Umbilical cord (tissue), 2 donors: ENCODE results near the gene C6orf52. TPM values are rescaled to one million over a fixed set of nuclear protein-coding genes. Genes with fewer than 3 reads are reported as not detected.

Source experiments
- DNase-seq: peaks from one replicate; pipeline ENCODE4 v3.0.0-alpha.2; 2015; ENCODE audit warnings: low spot score
- total RNA-seq: library from RNA; depleted of rRNA; stranded (reverse); fragments of >200 nt; gene quantifications from one replicate; pipeline ENCODE4 v1.2.3, GENCODE V29; 2014; ENCODE audit warnings: low replicate concordance; ENCODE audit not compliant: insufficient read depth

Gene C6orf52
- total RNA-seq, 1 donor from 2014 or later, result not detected

DNA sequence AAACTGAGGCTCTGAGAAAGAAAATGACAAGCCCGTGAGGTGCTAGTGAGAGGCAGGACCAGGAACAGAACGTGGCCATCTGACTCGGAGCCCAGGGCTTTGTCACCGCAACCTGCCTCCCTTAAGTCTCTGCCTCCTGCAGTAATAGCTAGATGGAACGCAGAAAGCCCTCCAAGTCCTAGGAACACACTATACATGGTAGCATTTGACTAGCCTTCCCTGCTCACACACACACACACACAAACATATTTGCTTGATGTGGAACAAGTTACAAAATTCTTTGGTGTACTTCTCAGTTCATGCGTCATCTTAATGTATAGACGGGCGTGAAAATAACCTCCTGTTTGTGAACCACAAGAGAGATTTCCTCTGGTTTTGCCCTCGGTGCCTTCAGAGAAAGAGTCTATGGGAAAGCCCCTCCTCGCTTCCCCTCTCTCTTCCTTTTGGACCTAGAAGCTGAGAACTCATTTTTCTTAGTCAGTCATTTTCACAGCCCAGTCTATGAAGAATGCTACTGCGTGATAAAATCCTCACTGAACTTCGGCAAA lies 38.8 kb downstream of the C6orf52 start:
- DNase-seq, result no peak

DNA sequence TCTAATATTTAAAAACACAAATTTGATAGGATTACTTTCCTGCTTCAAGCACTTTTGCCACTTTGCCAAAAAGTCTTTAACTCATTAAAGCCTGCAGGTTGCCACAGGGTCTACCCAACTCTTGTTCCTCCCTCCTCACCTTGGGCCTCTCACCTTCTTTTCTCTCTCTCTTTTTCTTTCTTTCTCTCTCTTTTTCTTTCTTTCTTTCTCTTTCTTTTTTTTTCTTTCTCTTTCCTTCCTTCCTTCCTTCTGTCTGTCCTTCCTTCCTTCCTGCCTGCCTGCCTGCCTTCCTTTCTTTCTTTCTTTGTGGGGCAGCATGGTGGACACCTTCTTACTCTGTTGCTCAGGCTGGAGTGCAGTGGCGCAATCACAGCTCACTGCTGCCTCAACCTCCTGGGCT lies 50.2 kb downstream of the C6orf52 start:
- DNase-seq, result no peak

- DNase-seq, result peak; percentile 3
Measured at GRCh38 chr6:10643201-10643651, 51.2 kb downstream of the C6orf52 start.

DNA sequence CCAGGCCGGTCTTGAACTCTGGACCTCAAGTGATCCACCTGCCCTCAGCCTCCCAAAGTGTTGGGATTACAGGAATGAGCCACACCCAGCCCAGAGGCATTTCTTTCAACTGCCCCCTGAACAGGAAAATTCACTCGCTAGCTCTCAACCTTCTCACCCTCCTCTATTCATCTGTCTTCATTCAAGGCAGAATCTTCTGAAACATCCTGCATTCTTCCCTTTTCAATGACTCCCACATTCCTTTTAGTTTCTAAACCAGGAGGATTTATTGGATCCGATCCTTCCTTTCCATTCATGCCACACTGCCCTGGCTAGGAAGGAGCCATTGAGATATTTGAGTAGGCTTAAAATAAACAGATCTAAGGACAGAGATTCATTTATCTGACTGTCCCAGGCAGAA lies 52.9 kb downstream of the C6orf52 start:
- DNase-seq, result no peak

DNA sequence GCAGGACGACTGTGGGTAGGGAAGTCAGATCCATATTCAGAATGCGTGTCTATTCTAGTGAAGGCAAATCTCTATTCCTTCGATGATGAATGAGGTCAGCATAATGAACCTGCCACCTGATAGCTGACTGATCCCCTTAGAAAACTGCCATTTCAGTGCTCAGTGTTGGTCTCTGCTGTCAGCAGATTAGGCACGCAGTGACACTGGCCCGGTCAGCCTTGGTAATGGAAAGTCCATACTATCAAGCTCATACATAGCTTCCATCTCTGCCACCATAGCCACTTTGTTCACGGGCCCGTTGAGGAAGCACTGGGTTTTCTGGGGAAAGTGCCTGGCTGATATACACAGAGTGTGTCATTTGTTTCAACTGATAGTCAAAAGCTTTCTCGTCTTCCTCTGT lies 54.0 kb downstream of the C6orf52 start:
- DNase-seq, result no peak

DNA sequence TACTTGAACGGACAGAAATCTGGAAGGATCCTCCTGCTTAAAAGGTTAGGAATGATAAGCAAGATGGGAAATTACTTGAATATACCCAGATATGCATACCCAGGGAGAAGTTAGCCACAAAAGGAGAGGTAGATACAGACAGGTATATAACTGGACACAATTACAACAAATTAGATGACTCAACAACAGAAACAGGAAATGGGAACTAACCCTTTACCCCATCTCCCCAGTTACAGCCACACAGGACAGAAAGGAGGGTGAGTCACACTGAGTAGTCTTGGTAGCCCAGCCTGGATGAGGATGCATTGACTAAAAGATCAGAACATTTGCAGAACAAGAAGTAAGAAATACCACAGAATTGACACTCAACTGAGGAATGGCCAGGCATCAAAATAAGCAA lies 61.2 kb downstream of the C6orf52 start:
- no peak for DNase-seq

DNA sequence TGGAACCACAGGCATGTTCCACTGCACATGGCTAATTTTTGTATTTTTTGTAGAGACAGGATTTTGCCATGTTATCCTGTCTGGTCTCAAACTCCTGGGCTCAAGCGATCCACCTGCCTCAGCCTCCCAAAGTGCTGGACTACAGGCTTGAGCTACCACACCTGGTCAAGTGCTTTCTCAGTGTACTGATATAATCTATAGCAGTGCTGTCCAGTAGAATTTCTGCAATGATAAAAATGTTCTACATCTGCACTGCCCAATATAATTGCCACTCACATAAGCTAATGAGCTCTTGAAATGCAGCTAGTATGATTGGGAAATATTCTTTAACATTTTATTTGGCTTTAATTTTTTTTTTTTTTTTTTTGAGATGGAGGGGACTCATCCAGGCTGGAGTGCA lies 64.2 kb downstream of the C6orf52 start:
- DNase-seq, result no peak

- no peak for DNase-seq
Measured at GRCh38 chr6:10627800-10628199, 66.6 kb downstream of the C6orf52 start.

- peak; percentile 36 for DNase-seq
Measured at GRCh38 chr6:10626154-10626741, 68.2 kb downstream of the C6orf52 start.

- no peak for DNase-seq
Measured at GRCh38 chr6:10624836-10625235, 69.6 kb downstream of the C6orf52 start.

DNA sequence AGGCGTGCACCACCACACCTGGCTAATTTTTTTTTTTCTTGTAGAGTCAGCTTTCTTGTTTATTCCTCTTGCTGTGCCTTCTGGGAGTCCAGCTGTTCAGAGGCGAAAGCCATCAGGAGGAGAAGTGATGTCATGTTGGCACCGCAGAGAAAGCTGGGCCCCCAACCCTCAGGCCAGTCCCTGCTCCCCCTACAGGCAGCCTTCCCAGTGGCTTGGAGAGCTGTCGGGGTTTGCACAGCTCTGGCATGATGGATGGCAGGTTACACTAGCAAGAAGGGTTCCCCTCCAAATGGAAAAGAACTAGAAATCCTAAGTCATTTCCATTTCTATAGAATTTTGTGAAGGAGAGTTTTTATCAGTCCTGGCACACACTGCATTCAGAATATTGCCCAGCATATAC lies 72.6 kb downstream of the C6orf52 start:
- no peak for DNase-seq

Other genes starting within 250 kb of the C6orf52 start
- gene GCNT2, start 173.3 kb downstream of the C6orf52 start, total RNA-seq, result 6.0 TPM
- gene PAK1IP1, start 356 bp upstream of the C6orf52 start, total RNA-seq, result 8.9 TPM
- 75.1 TPM for gene TMEM14C, start 28.5 kb upstream of the C6orf52 start, total RNA-seq
- gene TMEM14B, start 53.2 kb upstream of the C6orf52 start, total RNA-seq, result 36.8 TPM
- gene MAK, start 143.9 kb upstream of the C6orf52 start, total RNA-seq, result 2.2 TPM
- 2.6 TPM for gene GCM2, start 187.4 kb upstream of the C6orf52 start, total RNA-seq
- 4.1 TPM for gene SYCP2L, start 192.4 kb upstream of the C6orf52 start, total RNA-seq